Activated CD4-positive, alpha-beta memory T cell treated with anti-CD3 and anti-CD28 coated beads for 36 hours (primary cell): ENCODE data around the gene ADRA2B. TPM values are rescaled to one million over a fixed set of nuclear protein-coding genes. Genes with fewer than 3 reads are reported as not detected.
A peak's percentile ranks its signal among the peaks of the same experiment; 100 is the strongest.
"Not testable (repeated sequence)": the region's sequence is repeated elsewhere in the genome, so short reads cannot be mapped to it uniquely, and the experiment has no call there.

Experiments used
- CTCF ChIA-PET: fragments of 350-600 bp; sonication (Branson Sonifier 250); formaldehyde crosslinking; loops from one replicate; lab custom pipeline; 2021; ENCODE audit warnings: antibody characterized with exemption, inconsistent platforms; lab: Charles Lee
- POLR2A ChIA-PET: fragments of 350-600 bp; sonication (Branson Sonifier 250); formaldehyde crosslinking; loops from one replicate; lab custom pipeline; 2021; ENCODE audit warnings: antibody characterized with exemption; lab: Charles Lee
- DNase-seq: peaks from one replicate; pipeline ENCODE4 v3.0.0-alpha.2; 2020
- H3K27ac Mint-ChIP-seq: one replicate; pipeline ENCODE4 v1.8.0; 2021; ENCODE audit warnings: mixed read lengths
- H3K27me3 Mint-ChIP-seq: one replicate; pipeline ENCODE4 v1.8.0; 2021; ENCODE audit warnings: mixed read lengths
- H3K36me3 Mint-ChIP-seq: one replicate; pipeline ENCODE4 v1.8.0; 2021; ENCODE audit warnings: mixed read lengths
- H3K4me1 Mint-ChIP-seq: one replicate; pipeline ENCODE4 v1.8.0; 2021; ENCODE audit warnings: low read depth, mixed read lengths
- H3K4me3 Mint-ChIP-seq: one replicate; pipeline ENCODE4 v1.8.0; 2021; ENCODE audit warnings: mild to moderate bottlenecking, mixed read lengths
- H3K9me3 Mint-ChIP-seq: one replicate; pipeline ENCODE4 v1.8.0; 2021; ENCODE audit warnings: mixed read lengths
- intact Hi-C: fragments of 100-400 bp; cut with micrococcal nuclease; formaldehyde crosslinking; loops from one replicate; pipeline ENCODE4 v1.15.1; 2023
- total RNA-seq, 2 experiments: library from RNA; stranded (reverse); gene quantifications; one replicate each; pipeline ENCODE4 v1.2.3, GENCODE V29; 2021

ADRA2B gene
- total RNA-seq, 2 experiments from 2014 or later = 0.21 to 0.36 TPM

DNA sequence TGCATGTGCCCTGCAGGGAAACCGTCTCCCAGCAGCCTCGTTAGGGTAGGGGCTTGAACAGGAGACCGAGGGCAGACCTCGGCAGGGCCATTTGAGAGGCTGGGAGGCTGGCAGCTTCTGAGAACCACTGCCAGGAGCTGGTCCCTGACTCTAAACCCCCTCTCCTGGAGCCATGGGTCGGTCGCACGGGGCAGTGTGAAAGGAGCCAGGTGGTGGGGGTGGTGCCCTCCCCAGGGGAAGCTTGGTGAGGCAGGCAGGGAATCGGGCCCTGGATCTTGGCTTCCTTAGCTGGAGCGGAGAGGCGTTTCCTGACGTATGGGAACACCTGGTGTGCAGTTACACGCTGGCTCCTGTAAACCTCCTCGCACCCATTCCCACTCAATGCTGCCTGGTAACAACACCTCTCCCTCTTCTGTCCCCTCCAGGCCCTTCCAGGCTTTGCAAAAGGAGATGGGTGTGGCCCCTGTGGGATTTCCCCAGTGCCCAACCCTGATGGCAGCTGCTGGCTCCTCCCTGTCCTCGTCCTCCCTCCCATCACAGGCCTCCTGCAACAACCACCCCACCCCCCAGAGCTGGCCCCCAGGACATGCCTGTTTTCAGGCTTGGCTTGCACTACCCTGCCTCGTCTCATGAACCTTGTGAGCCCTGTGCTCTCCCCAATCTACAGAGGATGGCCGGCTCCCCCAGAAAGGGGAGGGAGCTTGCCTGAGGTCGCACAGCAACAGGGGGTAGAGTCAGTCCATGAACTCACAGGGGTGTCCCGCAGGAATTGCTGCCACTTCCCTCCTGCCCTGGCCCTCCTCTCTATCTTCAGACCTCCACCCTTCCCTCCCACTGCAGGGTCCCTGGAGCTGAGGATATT is 24.4 kb downstream of the ADRA2B start:
- POLR2A ChIA-PET = no interaction called here
- Mint-ChIP-seq H3K4me3 (no peak overlapping the region), H3K9me3 (no peaks in the 10 kb centered on the region), H3K4me1 (no peaks in the 10 kb centered on the region), H3K36me3 (no peaks in the 10 kb centered on the region), H3K27ac (no peak overlapping the region), H3K27me3 (no peaks in the 10 kb centered on the region)
- peak; percentile 7 for DNase-seq
- intact Hi-C loops = no loop called here
- CTCF ChIA-PET = interaction anchor here (1.8 kb wide), 1 partner anchor 83 kb away, joined by 5 read pairs; no protein-coding TSS in a partner anchor

DNA sequence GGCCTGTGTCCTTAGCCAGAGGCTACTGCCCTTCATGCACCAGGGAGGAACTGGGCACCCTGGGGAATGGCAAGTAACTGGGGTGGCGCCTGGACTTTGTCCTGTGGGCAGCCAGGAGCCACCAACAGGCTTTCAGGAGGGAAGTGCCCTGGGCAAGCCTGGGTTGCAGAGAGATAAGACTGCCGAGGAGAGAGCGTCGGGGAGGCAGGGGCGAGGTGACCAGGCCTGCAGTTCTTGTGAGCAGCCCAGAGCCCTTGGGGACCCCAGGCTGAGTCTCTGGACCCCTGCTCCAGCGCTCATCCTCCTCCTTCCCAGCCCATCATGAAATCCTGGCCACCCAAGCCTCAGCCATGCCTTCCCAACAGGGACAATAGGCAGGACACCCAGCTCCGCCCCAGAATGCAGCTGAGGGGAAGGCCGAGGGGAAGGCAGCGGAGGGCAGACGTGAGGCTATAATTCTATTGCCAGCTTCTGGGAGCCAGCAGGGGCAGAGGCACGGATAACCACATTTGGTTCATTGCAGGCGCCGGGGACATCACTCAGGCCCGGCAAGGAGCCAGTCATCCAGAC is 25.1 kb downstream of the ADRA2B start:
- H3K27ac Mint-ChIP-seq = no peak overlapping the region
- H3K4me3 Mint-ChIP-seq = no peak overlapping the region
- no peaks in the 10 kb centered on the region for H3K36me3 Mint-ChIP-seq
- ChIA-PET POLR2A (no interaction called here), CTCF (interaction anchor here (1.5 kb wide), 1 partner anchor 26 kb away, joined by 5 read pairs; no protein-coding TSS in a partner anchor)
- intact Hi-C loops = no loop called here
- no peak for DNase-seq
- H3K27me3 Mint-ChIP-seq = peaks cover 1% of the 10 kb centered on the region
- H3K4me1 Mint-ChIP-seq = no peaks in the 10 kb centered on the region
- H3K9me3 Mint-ChIP-seq = no peaks in the 10 kb centered on the region

DNA sequence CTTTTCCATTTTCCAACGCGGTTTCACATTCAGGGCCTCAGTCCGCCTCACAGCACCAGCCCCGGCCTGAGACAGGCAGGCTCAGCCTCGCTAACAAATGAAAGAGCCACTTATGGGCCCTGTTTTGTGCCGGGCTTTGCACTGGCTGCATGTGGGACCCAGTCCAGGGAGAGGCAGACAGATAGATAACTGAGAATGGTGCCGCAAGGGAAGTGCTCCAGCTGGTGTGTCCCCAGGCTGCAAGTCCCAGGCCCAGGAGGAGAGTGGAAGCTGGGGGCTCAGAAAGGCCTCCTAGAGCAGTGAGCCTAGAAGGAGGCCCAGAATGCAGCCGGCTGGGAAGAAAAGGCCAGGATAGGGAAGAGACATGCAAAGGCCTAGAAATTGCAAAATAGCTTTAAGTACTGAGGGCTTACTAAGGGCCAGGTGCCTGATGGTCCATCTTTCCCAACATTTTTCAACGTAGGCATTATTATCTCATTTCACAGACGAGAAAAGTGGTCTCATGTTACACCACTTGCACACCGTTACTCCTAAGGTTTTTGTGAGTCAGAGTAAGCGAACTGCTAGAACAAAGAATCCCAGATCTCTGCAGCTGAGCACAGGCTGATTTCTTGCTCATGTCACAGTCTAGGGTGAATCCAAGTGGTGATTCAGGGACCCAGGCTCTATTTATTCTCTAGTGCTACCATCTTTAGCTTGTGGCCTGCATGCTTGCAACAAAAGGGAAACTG is 26.0 kb downstream of the ADRA2B start:
- DNase-seq = no peak
- H3K27ac Mint-ChIP-seq = no peak overlapping the region
- no peaks in the 10 kb centered on the region for H3K9me3 Mint-ChIP-seq
- H3K36me3 Mint-ChIP-seq = no peaks in the 10 kb centered on the region
- ChIA-PET CTCF (interaction anchor here (1.5 kb wide), 1 partner anchor 27 kb away, joined by 5 read pairs; no protein-coding TSS in a partner anchor), POLR2A (no interaction called here)
- no peaks in the 10 kb centered on the region for H3K4me1 Mint-ChIP-seq
- H3K27me3 Mint-ChIP-seq = peaks cover 1% of the 10 kb centered on the region
- intact Hi-C loops = no loop called here
- H3K4me3 Mint-ChIP-seq = no peak overlapping the region

DNA sequence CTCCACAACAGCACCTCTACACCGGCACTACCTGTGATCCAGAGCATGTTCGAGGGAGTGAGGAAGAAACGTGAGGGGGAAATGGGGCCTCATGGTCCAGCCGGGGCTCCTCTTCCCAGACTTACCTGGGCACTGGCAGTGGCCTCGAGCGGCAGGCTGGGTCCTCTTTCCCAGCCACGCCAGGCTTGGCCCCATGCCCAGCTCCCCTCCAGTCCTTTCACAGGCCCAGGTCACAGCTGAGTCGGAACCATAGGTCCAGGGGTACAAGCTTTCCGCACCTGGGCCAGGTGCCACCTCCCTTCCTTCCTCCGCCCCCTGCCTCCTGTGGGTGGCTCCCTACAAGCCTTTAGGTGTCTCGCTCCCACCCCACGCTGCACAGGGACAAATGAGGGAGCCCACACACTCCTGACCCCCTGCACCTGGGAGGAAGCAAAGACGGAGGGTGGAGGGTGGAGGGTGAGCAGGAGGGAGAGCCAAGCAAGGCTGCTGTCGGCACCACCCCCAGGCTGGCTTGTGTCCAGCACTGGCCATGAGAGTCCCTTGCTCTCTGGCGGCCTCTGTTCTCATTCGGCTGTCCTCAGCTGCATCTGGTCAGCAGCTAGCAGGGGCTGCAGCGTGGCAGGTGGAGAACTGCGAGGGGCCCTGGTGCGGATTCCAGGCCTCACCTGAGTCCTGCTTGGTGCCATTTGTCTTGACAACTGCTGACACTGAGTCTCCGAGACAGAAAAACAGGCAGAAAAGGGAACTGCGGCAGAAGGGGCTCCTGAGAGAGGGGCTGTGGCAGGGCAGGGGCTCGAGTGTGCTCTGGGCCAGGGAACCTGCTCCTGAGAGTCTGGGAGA is 26.8 kb downstream of the ADRA2B start:
- Mint-ChIP-seq H3K27me3 (peaks cover 4% of the 10 kb centered on the region), H3K36me3 (no peaks in the 10 kb centered on the region), H3K4me1 (no peaks in the 10 kb centered on the region), H3K9me3 (no peaks in the 10 kb centered on the region), H3K4me3 (no peak overlapping the region), H3K27ac (no peak overlapping the region)
- intact Hi-C loops = no loop called here
- ChIA-PET CTCF (interaction anchor here (1.1 to 1.5 kb wide), 2 partner anchors 27 kb away, joined by 3 to 5 read pairs; no protein-coding TSS in a partner anchor), POLR2A (no interaction called here)
- DNase-seq = peak; percentile 4

DNA sequence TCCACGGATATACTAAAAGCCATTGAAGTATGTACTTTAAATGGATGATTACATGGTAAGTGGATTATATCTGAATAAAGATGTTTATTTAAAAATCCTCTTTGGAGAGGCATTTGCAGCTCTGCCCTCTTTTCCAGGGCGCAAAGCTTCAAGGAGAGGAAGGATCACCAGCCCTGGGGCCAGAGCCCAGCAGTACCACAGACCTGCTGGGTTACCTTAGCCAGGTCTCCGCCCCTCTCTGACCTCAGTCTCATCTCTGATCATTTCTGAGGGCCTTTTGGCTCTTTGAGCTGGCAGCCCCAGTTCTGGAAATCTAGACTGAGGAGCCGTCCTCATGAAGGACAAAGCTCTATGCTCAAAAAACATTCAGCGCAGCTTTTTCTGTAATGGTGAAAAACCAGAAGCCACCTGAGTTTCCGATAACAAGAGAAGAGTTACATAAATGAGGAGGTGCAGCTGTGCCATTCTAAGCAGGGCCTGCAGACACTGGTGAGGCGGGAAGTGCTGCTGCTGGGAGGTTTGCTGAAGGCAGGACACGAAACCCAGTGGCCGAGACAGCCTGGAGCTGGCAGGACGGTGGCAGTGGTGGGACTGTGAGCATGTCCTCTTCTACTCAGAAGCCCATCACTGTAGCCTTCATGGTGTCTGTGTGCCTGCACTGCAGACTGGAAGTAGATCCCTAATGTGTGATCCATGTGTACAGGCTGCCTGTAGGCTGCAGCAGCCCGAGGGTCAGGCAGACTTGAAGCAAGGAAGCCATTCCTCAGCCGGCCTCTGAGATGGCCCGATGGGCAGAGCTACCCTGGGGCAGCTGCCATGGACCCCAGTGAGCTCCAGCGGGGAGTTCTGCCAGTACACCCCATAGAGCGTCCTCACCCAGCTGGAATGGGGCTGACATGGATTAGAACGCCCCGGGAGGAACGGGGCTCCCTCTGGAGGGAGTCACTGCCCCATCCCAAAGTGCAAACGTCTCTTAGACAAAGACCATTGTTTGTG is 27.7 kb downstream of the ADRA2B start:
- Mint-ChIP-seq H3K27me3 (peaks cover 8% of the 10 kb centered on the region), H3K9me3 (no peaks in the 10 kb centered on the region), H3K4me1 (no peaks in the 10 kb centered on the region), H3K4me3 (no peak overlapping the region), H3K36me3 (no peaks in the 10 kb centered on the region), H3K27ac (no peak overlapping the region)
- POLR2A ChIA-PET = no interaction called here
- intact Hi-C loops = no loop called here
- CTCF ChIA-PET = interaction anchor here (1.1 kb wide), 1 partner anchor 28 kb away, joined by 3 read pairs; no protein-coding TSS in a partner anchor
- DNase-seq = no peak

DNA sequence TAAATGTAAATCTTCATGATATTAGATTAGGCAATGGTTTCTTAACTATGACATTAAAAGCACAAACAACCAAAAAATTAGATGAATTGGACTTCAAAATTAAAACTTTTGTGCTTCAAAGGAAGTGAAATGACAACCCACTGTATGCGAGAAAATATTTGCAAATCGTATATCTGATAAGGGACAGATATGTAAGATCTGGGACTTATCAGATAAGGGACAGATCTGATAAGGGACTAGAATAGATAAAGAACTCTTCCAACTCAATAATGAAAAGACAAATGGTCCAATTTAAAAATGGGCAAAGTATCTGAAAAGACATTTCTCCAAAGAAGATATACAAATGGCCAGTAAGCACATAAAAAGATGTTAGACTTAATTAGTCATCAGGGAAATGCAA is 29.2 kb downstream of the ADRA2B start:
- no peaks in the 10 kb centered on the region for H3K9me3 Mint-ChIP-seq
- no peaks in the 10 kb centered on the region for H3K36me3 Mint-ChIP-seq
- POLR2A ChIA-PET = no interaction called here
- intact Hi-C loops = no loop called here
- H3K27me3 Mint-ChIP-seq = peaks cover 8% of the 10 kb centered on the region
- H3K27ac Mint-ChIP-seq = no peak overlapping the region
- H3K4me1 Mint-ChIP-seq = no peaks in the 10 kb centered on the region
- DNase-seq = no peak
- CTCF ChIA-PET = interaction anchor here (2.5 kb wide), 1 partner anchor 30 kb away, joined by 6 read pairs; the partner anchor contains the start of gene ADRA2B
- H3K4me3 Mint-ChIP-seq = no peak overlapping the region

DNA sequence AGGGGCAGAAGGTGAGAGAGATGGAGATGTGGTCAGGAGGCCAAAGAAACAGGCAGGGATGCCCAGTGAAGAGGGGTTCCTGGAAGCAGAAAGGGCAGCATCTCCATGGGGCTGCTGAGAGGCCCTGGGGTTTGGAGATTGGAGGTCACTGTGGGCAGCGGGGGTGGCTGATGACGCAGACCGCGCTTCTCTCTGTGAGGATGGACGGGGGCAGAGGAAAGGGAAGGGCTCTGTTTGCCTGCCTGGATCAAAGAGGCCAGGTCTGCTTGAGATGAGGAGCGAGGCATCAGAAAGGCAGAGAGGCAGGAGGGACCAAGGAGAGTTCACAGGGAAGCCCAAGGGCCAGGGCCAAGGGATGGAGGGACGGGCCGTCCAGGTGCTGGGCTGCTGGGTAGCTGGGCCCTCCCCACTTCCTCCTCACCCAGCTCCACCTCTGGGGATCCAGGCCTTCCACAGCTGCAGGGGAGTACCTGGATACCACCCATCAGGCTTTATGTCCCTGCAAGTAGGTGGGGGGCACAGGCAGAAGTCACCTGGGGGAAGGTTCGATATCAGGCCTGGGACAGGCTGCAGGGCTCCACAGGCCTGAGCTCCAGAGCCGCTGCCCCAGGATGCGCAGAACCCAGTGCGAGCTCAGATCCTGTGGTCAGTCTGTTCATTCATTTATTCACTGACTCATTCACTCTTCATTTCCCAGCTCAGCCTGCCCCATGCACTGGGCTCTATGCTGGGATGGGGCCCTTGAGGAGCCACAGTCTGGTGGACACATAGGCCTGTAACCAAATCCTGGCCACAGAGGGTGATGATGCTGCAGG is 30.6 kb downstream of the ADRA2B start:
- H3K27ac Mint-ChIP-seq = no peak overlapping the region
- ChIA-PET CTCF (interaction anchor here (0.9 to 2.5 kb wide), 2 partner anchors 31 to 53 kb away, joined by 3 to 6 read pairs; partner anchors contain the start of gene ADRA2B), POLR2A (no interaction called here)
- H3K9me3 Mint-ChIP-seq = no peaks in the 10 kb centered on the region
- H3K36me3 Mint-ChIP-seq = no peaks in the 10 kb centered on the region
- no peaks in the 10 kb centered on the region for H3K4me1 Mint-ChIP-seq
- no peak overlapping the region for H3K4me3 Mint-ChIP-seq
- H3K27me3 Mint-ChIP-seq = peaks cover 11% of the 10 kb centered on the region
- DNase-seq = peak; percentile 5
- intact Hi-C loops = no loop called here

DNA sequence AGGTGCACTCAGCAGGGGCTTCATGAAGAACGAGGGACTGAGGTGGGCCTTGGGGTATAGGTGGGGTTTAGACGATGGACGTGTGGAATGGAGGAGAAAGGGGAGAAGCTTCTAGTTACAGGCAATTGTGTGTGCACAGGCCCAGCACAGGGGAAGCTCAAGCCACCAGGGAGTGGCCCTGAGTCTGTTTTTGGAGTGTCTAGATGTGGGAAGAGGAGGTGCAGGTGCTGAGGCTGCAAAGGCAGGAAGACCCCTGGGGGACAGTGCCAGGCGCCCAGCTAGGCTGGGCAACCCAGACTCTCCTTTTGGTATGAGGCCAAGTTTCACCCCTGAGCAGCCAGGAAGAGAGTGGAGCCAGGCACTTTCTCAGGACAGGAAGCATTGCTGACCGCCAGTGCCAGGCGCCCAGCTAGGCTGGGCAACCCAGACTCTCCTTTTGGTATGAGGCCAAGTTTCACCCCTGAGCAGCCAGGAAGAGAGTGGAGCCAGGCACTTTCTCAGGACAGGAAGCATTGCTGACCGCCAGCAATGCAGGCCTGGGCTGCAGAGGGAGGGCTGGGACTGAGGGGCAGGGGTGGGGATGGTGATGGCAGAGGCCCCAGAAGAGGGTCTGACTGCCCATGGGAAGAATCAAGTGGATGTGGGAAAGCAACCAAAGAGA is 31.4 kb downstream of the ADRA2B start:
- peaks cover 11% of the 10 kb centered on the region for H3K27me3 Mint-ChIP-seq
- H3K4me3 Mint-ChIP-seq, CTCF ChIA-PET, intact Hi-C loops, H3K27ac Mint-ChIP-seq, DNase-seq, H3K9me3 Mint-ChIP-seq, POLR2A ChIA-PET, H3K36me3 Mint-ChIP-seq, H3K4me1 Mint-ChIP-seq: not testable (repeated sequence)

DNA sequence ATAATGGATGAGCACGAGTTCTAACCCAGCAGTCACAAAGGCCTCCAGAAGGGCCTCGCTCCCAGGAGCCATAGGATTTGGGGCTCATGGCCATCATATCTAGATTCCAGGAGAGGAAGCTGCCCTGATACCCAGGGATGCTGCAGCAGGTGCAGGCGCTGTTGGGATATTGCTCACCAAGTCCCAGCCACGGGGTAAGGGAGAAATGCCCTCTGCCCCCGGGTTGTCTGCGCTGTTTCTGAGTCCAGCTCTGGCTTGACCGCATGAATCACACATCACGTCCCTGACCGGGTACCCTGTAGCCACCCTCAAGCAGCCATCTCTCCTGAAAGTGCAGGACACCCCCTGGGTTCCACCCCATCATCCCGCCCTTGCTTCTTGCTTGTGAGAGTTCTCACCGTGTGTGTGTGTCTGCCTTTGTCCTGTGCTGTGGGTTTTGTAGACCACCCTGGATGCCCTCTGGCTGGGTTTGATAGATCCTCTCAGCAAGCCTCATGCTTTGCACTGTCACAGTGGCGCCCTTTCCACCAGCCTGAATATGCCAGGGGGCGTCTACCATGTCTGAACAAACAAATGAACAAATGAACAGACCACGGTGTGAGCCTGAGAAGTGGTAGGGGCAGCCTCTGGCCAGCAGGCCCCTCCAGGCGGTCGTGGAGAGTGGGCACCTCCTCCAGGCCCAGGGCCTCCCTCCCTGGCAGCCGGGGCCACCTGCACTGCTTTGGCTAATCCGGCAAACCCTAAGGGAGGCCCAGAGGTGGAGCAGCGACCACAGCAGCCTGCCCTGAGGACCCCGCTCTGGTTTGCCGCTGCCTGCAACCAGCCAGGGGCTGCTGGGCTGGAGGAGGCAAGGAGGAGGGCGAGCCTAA is 32.1 kb downstream of the ADRA2B start:
- no peak overlapping the region for H3K27ac Mint-ChIP-seq
- no peaks in the 10 kb centered on the region for H3K9me3 Mint-ChIP-seq
- no peaks in the 10 kb centered on the region for H3K4me1 Mint-ChIP-seq
- POLR2A ChIA-PET = no interaction called here
- intact Hi-C loops = no loop called here
- H3K4me3 Mint-ChIP-seq = no peak overlapping the region
- CTCF ChIA-PET = no interaction called here
- DNase-seq = no peak
- H3K36me3 Mint-ChIP-seq = no peaks in the 10 kb centered on the region
- H3K27me3 Mint-ChIP-seq = peaks cover 11% of the 10 kb centered on the region
